GM12801 (cell line): ENCODE measurements around the gene SLC35F6.

Experiments
- CTCF ChIP-seq: IDR thresholded peaks from one replicate; pipeline ENCODE4 v1.5.1; 2011; ENCODE audit warnings: control low read depth; ENCODE audit not compliant: insufficient read length; ENCODE audit errors: extremely low read depth

Gene SLC35F6

GRCh38 chr2:26764078-26764887 lies at the start of gene SLC35F6:
SLC35F6 (plus strand) TSS chr2:26764284; CDS start chr2:26764350, 66 bp downstream.
- no peak for TF ChIP-seq CTCF

GRCh38 chr2:26715528-26716270 lies 48.4 kb upstream of the SLC35F6 start:
- no peak for TF ChIP-seq CTCF

- no peak for TF ChIP-seq CTCF
Measured at GRCh38 chr2:26716340-26716739, 47.7 kb upstream of the SLC35F6 start.

- no peak for TF ChIP-seq CTCF
Measured at GRCh38 chr2:26716769-26717168, 47.3 kb upstream of the SLC35F6 start.

GRCh38 chr2:26717362-26717761 lies 46.7 kb upstream of the SLC35F6 start:
- no peak for TF ChIP-seq CTCF

- no peak for TF ChIP-seq CTCF
Measured at GRCh38 chr2:26718949-26719686, 45.0 kb upstream of the SLC35F6 start.
